A673 (cell line): Measurements from ENCODE around the gene RPP25L. TPM values are rescaled to one million over a fixed set of nuclear protein-coding genes. Genes with fewer than 3 reads are reported as not detected.

Experiments used
- BruUV-seq: library from RNA; stranded (reverse); fragments of 400-500 nt; replicated peaks from 2 replicates; lab custom pipeline; 2021; lab: Mats Ljungman, UMichigan
- CTCF ChIA-PET: fragments of 300-600 bp; sonication (Branson Sonifier 250); formaldehyde crosslinking; loops from one replicate; lab custom pipeline; 2022; ENCODE audit warnings: antibody characterized with exemption; lab: Charles Lee
- POLR2A ChIA-PET: fragments of 300-600 bp; sonication (Branson Sonifier 250); formaldehyde crosslinking; loops from one replicate; lab custom pipeline; 2022; ENCODE audit warnings: antibody characterized with exemption; ENCODE audit not compliant: low non-redundant PET; lab: Charles Lee
- DNase-seq: peaks from one replicate; pipeline ENCODE4 v3.0.0-alpha.2; 2015; ENCODE audit warnings: low spot score
- H3K27ac ChIP-seq: fragments of 200-600 bp; sonication (generic); 2 replicates; pipeline ENCODE4 v1.5.1; 2016; ENCODE audit warnings: mixed run types, low read depth, mild to moderate bottlenecking, mixed read lengths, antibody characterized with exemption, low read length; ENCODE audit not compliant: poor library complexity, severe bottlenecking
- H3K27me3 ChIP-seq: fragments of 200-600 bp; sonication (generic); replicated peaks from 2 replicates; pipeline ENCODE4 v1.6.1; 2017; ENCODE audit warnings: mixed run types, low read depth, mild to moderate bottlenecking, mixed read lengths, antibody characterized with exemption, low read length; ENCODE audit not compliant: insufficient read depth, poor library complexity
- H3K36me3 ChIP-seq: fragments of 200-600 bp; sonication (generic); 2 replicates; pipeline ENCODE4 v1.6.1; 2016; ENCODE audit warnings: mixed run types, mild to moderate bottlenecking, mixed read lengths, antibody characterized with exemption, low read length; ENCODE audit not compliant: insufficient read depth, poor library complexity, severe bottlenecking
- H3K4me1 ChIP-seq: fragments of 200-600 bp; sonication (generic); 2 replicates; pipeline ENCODE4 v1.6.1; 2017; ENCODE audit warnings: mixed run types, mild to moderate bottlenecking, mixed read lengths, antibody characterized with exemption, low read length; ENCODE audit not compliant: insufficient read depth, poor library complexity, severe bottlenecking
- H3K4me3 ChIP-seq: fragments of 200-600 bp; sonication (generic); 2 replicates; pipeline ENCODE4 v1.5.1; 2016; ENCODE audit warnings: low read depth, mixed run types, mild to moderate bottlenecking, mixed read lengths, low read length; ENCODE audit not compliant: poor library complexity, severe bottlenecking
- H3K9me3 ChIP-seq: fragments of 200-600 bp; sonication (generic); 2 replicates; pipeline ENCODE4 v1.6.1; 2016; ENCODE audit warnings: mixed run types, low read depth, mild to moderate bottlenecking, mixed read lengths, antibody characterized with exemption, low read length; ENCODE audit not compliant: poor library complexity, severe bottlenecking
- EZH2 ChIP-seq: fragments of 200-600 bp; sonication (generic); IDR thresholded peaks from 2 replicates; pipeline ENCODE4 v1.6.1; 2017; ENCODE audit warnings: borderline replicate concordance, low read depth, mild to moderate bottlenecking, mixed read lengths, antibody characterized with exemption, low read length; ENCODE audit not compliant: poor library complexity, severe bottlenecking
- intact Hi-C: fragments of 100-400 bp; cut with micrococcal nuclease; formaldehyde crosslinking; loops from one replicate; pipeline ENCODE4 v1.10.0; 2022; ENCODE audit not compliant: unreplicated experiment
- total RNA-seq: library from RNA; stranded (reverse); gene quantifications from 2 replicates; pipeline ENCODE4 v1.2.3, GENCODE V29; 2021
- TF ChIP-seq, protein P1 (sequence below): fragments of 300-800, 200-600 bp; sonication (generic); conservative IDR thresholded peaks from 2 replicates; pipeline ENCODE4 v1.5.1; 2017; ENCODE audit warnings: low read depth, mild to moderate bottlenecking, antibody characterized with exemption, low read length, moderate library complexity, mixed read lengths

The RPP25L gene
- total RNA-seq, 1 experiment from 2014 or later: 19.7 TPM

DNA sequence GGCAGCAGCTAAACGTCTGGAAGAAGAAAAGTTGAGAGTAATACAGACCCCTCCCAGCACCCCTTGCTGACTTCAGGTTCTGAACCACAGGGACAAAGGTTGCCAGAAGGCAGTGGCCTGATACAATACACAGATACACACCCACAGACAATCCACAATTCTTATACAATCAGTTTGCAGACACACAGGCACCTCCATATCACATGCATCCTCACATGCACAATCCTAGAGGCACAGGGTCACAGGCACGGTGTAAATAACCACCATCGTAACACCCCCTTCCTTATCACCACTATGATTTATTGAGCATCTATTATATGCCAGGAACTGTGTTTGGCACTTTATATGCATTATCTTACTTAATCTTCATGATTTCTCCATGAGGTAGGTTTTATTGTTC, 30.6 kb downstream of the RPP25L start:
- BruUV-seq: no TSS peak
- CTCF ChIA-PET: no interaction called here
- no peaks in the 10 kb centered on the region for H3K36me3 ChIP-seq
- intact Hi-C loops: no loop called here
- DNase-seq: no peak
- H3K4me3 ChIP-seq: no peak overlapping the region
- H3K4me1 ChIP-seq: peaks cover 22% of the 10 kb centered on the region
- no peak overlapping the region for H3K27ac ChIP-seq
- TF ChIP-seq, protein P1, sequence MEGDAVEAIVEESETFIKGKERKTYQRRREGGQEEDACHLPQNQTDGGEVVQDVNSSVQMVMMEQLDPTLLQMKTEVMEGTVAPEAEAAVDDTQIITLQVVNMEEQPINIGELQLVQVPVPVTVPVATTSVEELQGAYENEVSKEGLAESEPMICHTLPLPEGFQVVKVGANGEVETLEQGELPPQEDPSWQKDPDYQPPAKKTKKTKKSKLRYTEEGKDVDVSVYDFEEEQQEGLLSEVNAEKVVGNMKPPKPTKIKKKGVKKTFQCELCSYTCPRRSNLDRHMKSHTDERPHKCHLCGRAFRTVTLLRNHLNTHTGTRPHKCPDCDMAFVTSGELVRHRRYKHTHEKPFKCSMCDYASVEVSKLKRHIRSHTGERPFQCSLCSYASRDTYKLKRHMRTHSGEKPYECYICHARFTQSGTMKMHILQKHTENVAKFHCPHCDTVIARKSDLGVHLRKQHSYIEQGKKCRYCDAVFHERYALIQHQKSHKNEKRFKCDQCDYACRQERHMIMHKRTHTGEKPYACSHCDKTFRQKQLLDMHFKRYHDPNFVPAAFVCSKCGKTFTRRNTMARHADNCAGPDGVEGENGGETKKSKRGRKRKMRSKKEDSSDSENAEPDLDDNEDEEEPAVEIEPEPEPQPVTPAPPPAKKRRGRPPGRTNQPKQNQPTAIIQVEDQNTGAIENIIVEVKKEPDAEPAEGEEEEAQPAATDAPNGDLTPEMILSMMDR: no peak
- no peak for TF ChIP-seq EZH2
- POLR2A ChIA-PET: no interaction called here
- peaks cover 13% of the 10 kb centered on the region for H3K27me3 ChIP-seq
- H3K9me3 ChIP-seq: no peaks in the 10 kb centered on the region

DNA sequence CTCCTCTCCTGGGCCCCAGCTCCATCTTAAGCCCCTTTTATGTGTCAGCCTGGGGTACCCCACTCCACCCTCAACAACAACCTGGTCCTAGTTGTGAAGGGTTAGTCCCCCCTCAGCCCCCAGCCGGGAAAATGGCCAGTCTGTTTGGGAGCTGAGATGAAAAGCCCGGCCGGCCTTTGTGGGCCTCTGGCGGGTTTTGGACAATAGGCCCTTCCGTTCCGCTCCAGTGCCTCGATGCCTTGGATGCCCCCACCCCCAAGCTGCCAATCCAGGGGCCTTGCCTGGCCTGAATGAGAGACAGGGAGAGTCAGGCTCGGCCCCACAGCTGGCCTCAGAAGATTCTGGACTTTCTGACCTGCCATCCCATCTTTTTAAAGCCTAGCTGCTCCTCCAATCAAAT, 31.5 kb downstream of the RPP25L start:
- no peak overlapping the region for H3K27ac ChIP-seq
- H3K4me1 ChIP-seq: peaks cover 22% of the 10 kb centered on the region
- no TSS peak for BruUV-seq
- CTCF ChIA-PET: no interaction called here
- no peaks in the 10 kb centered on the region for H3K9me3 ChIP-seq
- H3K27me3 ChIP-seq: peaks cover 9% of the 10 kb centered on the region
- DNase-seq: no peak
- H3K4me3 ChIP-seq: no peak overlapping the region
- intact Hi-C loops: no loop called here
- POLR2A ChIA-PET: no interaction called here
- no peaks in the 10 kb centered on the region for H3K36me3 ChIP-seq
- TF ChIP-seq, protein P1: no peak
- TF ChIP-seq EZH2: no peak

DNA sequence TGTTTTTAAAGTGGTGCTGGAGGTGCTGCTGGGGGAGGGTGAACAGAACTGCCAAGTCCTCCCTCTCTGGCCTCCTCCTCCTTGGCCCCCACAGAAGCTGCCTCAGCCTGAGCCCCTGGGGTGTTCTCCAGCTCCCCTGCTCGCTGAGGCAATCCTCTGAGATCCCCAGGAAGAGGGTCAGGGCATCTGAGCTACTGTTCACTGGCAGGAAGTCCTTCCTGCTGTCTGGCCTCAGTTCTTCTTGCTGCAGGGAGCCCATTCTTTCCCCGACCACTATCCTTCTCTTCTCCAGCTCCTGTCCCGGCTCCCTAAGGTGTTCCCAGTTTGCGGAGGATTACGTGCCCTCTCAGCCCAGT, 32.1 kb downstream of the RPP25L start:
- intact Hi-C loops: no loop called here
- CTCF ChIA-PET: no interaction called here
- H3K9me3 ChIP-seq: no peaks in the 10 kb centered on the region
- no peak for DNase-seq
- TF ChIP-seq, protein P1: no peak
- TF ChIP-seq EZH2: no peak
- no TSS peak for BruUV-seq
- H3K27ac ChIP-seq: no peak overlapping the region
- POLR2A ChIA-PET: no interaction called here
- peaks cover 9% of the 10 kb centered on the region for H3K27me3 ChIP-seq
- no peak overlapping the region for H3K4me3 ChIP-seq
- H3K36me3 ChIP-seq: no peaks in the 10 kb centered on the region
- H3K4me1 ChIP-seq: peaks cover 22% of the 10 kb centered on the region
